ENCODE results near the gene TIGD6.

The TIGD6 gene

DNA sequence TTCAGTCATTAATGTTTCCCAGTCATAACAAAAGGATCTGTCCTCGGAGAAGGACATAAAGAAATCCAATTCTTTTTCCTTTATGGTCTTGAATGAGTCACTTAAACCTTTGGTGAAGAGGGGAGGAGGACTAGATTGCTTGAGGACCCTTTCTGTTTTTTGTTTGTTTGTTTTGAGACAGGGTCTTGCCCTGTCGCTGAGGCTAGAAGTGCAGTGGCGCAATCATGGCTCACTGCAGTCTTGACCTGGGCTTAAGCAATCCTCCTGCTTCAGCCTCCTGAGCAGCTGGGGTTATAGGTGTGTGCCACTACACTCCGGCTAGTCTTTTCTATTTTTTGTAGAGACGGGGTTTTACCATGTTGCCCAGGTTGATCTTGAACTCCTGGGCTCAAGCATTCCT, 12.3 kb downstream of the TIGD6 start:
- no peak for DNase-seq (ENCODE audit: extremely low read depth, low read depth)
- TF ChIP-seq, protein P1, sequence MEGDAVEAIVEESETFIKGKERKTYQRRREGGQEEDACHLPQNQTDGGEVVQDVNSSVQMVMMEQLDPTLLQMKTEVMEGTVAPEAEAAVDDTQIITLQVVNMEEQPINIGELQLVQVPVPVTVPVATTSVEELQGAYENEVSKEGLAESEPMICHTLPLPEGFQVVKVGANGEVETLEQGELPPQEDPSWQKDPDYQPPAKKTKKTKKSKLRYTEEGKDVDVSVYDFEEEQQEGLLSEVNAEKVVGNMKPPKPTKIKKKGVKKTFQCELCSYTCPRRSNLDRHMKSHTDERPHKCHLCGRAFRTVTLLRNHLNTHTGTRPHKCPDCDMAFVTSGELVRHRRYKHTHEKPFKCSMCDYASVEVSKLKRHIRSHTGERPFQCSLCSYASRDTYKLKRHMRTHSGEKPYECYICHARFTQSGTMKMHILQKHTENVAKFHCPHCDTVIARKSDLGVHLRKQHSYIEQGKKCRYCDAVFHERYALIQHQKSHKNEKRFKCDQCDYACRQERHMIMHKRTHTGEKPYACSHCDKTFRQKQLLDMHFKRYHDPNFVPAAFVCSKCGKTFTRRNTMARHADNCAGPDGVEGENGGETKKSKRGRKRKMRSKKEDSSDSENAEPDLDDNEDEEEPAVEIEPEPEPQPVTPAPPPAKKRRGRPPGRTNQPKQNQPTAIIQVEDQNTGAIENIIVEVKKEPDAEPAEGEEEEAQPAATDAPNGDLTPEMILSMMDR (IDR thresholded peaks at IDR 0.05; ENCODE audit: low read depth, low read length, missing control alignments) = no peak
- H3K4me3 ChIP-seq (replicated peaks; ENCODE audit: low read depth, low read length) = no peak overlapping the region

DNA sequence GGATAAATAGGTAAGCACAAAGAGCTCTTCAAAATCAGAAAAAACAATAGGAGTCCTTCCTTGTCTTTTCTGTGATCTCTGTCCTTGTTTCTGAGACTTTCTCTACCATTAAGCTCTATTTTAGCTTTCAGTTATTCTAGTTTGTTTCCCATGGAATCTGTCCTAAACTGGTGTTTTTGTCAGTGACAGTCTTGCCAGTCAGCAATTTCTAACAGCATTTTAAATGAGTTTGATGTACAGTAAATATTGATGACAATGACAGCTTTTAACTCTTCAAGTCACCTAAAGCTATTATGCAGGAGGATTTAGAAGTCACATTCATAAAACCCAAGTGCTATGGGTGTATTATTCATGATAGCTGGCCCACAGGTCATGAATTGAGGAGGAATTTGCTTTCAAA, 17.9 kb downstream of the TIGD6 start:
- H3K4me3 ChIP-seq (replicated peaks; ENCODE audit: low read depth, low read length) = no peak overlapping the region
- DNase-seq (ENCODE audit: extremely low read depth, low read depth) = no peak
- TF ChIP-seq, protein P1 (IDR thresholded peaks at IDR 0.05; ENCODE audit: low read depth, low read length, missing control alignments) = no peak

DNA sequence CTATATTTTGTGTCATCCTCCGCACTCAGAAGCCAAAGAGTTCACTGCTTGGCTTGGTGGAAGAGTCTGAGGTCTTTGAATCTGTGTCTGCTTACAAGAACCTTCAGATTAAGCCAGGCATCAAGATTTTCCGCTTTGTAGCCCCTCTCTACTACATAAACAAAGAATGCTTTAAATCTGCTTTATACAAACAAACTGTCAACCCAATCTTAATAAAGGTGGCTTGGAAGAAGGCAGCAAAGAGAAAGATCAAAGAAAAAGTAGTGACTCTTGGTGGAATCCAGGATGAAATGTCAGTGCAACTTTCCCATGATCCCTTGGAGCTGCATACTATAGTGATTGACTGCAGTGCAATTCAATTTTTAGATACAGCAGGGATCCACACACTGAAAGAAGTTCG, 19.2 kb downstream of the TIGD6 start:
- TF ChIP-seq, protein P1 (IDR thresholded peaks at IDR 0.05; ENCODE audit: low read depth, low read length, missing control alignments) = no peak
- DNase-seq (ENCODE audit: extremely low read depth, low read depth) = no peak
- H3K4me3 ChIP-seq (replicated peaks; ENCODE audit: low read depth, low read length) = no peak overlapping the region

DNA sequence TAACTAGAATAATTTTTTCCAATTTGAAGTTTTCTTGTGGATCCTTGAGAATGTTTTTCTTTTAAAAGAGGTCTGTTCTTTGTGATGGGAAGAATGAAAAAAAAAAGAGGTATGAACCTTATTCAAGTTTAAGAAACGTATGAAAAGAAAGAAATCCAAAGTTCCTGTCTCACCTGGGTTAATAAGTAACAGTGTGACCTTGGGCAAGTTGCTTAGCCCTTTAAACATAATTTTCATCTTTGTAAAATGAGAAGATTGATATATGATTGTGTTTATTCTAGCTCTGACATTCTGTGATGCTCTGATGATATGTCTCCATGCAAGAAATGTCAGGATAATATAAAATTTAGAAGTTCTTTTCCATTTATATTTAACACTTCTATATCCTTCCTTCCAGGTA, 20.6 kb downstream of the TIGD6 start:
- no peak overlapping the region for H3K4me3 ChIP-seq (replicated peaks; ENCODE audit: low read depth, low read length)
- TF ChIP-seq, protein P1 (IDR thresholded peaks at IDR 0.05; ENCODE audit: low read depth, low read length, missing control alignments) = no peak
- DNase-seq (ENCODE audit: extremely low read depth, low read depth) = no peak

DNA sequence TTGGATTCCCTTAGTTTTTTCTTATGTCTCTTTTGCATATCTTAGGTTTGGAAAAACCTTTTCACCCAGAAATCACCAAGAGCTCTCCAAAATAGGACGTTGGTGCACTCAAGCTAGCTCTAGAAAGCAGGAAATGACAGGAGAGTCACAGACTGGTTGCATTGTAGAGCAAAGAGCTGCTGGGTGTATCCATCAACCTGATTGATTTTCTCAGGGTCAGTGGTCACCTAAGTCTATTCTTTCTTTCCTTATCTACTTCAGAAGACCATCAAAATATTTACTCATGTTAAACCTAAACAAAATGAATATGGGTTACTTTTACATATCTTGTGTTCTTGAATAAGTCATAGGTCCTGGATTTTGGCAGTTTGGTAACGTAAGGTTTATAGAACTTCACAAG, 25.0 kb downstream of the TIGD6 start:
- no peak overlapping the region for H3K4me3 ChIP-seq (replicated peaks; ENCODE audit: low read depth, low read length)
- DNase-seq (ENCODE audit: extremely low read depth, low read depth) = no peak
- TF ChIP-seq, protein P1 (IDR thresholded peaks at IDR 0.05; ENCODE audit: low read depth, low read length, missing control alignments) = no peak

DNA sequence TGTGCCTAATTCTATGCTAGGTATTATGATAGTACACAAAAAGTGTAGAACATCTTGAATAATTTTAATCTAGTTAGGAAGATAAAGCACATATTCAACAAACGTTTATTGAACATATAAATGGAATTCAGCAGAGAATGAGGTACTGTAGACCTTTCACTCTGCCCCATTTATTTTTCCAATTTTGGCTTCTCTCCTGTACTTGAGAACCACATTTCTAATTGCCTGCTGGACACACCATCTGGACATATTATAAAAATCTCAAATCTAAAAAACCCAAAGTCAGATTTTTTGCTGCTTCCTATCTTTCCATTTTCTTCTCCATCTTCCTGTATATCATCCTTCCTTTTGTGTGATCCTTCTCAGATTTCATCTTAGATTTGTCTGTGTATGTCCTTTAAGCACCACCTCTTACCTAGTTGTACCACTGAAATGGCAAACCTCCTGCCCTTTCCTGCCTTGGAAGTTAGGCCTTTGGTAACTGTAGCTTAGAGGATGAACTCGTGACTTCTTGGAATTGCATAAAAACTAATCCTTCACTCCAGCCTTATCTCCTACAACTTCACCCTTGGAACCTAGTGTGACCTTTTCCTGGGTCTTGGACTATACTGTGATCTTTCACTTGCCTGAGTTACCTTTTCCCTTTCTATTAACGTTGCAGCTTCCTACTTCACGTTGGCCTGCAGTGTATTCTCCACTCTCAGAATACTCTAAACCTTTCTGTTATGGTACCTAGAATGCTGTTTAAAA, 31.1 kb downstream of the TIGD6 start:
- DNase-seq (ENCODE audit: extremely low read depth, low read depth) = no peak
- H3K4me3 ChIP-seq (replicated peaks; ENCODE audit: low read depth, low read length) = no peak overlapping the region
- TF ChIP-seq, protein P1 (IDR thresholded peaks at IDR 0.05; ENCODE audit: low read depth, low read length, missing control alignments) = no peak

DNA sequence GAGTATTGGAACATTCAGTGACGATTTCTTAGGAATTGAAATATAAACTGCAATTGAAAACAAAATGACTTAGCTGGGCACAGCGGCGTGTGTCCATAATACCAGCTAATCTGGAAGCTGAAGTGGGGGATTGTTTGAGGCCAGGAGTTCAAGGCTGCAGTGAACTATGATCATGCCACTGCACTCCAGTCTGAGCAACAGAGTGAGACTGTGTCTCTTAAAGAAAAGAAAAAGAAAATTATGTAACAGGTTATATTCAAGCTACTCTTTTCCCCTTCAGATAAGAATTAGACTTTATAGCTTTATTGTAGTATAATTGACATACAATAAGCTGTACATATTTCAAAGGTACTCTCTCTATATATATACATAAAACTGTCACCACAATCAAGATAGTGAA, 33.5 kb downstream of the TIGD6 start:
- TF ChIP-seq, protein P1 (IDR thresholded peaks at IDR 0.05; ENCODE audit: low read depth, low read length, missing control alignments) = no peak
- DNase-seq (ENCODE audit: extremely low read depth, low read depth) = no peak
- H3K4me3 ChIP-seq (replicated peaks; ENCODE audit: low read depth, low read length) = no peak overlapping the region
